Measurements from ENCODE around the gene UNCX.

UNCX gene

DNA sequence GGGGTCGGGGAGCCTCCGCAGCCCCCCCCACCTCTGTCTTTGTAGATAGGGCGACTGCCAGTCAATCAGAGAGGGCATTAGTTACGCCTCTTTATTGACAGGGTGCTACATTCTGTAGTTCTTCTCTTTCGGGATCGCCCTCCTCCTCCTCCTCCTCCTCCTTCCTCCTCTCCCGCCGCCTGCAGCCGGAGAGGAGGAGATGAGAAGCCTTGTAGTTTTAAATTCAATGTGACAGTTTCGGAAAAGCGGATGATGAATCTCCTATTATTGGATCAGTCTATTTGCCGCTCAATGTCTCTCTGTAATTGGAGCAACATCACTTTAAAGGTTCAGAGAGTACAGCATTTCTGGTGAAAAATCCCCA is 587 bp upstream of the UNCX start:
- DNase-seq (ENCODE audit: low read depth in 2 of 2): no peak

DNA sequence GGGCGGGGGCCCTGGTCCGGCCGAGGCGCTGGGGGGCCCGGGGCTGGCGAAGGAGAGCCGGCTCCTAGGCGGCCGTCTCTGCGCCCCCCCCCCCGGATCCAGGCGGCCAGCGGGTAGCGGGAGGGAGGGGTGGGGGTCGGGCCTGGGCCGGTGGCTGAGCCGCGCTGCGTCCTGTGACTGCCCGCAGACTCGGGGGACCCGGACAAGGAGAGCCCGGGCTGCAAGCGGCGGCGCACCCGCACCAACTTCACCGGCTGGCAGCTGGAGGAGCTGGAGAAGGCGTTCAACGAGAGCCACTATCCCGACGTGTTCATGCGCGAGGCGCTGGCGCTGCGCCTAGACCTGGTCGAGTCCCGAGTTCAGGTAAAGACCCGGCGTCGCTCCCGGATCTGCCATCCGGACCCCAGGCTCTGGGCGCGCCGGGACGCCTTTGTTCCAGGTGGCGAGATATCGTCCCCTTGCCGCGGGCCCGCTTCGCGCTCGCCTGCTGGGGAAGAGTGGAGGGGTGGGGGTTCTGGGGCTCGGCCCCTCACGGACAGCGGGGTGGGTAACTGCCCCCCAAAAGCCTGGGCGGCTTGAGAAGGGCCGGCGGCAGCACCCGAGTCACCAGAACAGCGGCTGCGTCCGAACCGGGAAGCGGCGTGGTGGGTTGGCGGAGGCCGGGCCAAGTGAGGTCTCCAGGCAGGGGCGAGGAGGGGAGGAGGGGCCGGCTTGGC is 819 bp downstream of the UNCX start:
- no peak for DNase-seq (ENCODE audit: low read depth in 2 of 2)

DNA sequence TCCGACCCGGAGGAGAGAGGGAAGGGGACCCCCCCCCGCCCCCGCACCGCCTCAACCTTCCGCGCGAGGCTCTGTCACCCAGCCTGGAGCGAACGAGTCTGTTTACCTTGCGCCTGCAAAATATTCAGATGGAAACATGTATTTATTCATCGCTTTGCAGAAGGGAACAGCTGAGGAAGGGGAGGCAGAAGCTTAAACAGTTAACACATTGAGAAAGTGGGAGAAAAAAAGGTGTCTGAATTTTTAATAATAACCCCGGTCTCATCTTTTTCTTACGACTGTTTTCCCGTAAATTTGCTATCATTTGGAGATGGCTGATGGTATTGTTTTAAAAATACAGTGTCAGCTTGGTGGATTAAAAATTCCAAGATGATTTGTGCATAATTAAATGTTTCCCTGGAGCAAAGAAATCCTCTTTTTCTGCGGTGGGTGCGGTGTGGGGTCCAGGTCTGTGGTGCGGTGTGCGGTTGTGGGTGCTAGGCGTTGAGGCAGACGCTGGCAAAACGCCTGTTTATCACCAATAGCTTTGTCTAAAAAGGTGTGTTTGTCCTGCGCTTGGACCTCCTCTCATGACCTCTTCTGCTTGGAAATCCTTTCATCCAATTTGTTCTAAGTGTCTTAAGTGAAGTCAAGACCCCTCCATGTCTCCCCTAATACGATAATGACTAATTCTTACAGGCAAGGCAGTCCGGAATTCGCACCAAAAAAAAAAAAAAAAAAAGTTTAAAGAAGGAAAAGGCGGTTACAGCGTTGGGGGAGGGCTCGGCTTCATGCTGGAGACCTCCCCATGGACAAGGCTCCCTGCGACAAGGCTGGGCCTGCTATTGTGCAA is 1.6 kb downstream of the UNCX start:
- no peak for DNase-seq (ENCODE audit: low read depth in 2 of 2)

DNA sequence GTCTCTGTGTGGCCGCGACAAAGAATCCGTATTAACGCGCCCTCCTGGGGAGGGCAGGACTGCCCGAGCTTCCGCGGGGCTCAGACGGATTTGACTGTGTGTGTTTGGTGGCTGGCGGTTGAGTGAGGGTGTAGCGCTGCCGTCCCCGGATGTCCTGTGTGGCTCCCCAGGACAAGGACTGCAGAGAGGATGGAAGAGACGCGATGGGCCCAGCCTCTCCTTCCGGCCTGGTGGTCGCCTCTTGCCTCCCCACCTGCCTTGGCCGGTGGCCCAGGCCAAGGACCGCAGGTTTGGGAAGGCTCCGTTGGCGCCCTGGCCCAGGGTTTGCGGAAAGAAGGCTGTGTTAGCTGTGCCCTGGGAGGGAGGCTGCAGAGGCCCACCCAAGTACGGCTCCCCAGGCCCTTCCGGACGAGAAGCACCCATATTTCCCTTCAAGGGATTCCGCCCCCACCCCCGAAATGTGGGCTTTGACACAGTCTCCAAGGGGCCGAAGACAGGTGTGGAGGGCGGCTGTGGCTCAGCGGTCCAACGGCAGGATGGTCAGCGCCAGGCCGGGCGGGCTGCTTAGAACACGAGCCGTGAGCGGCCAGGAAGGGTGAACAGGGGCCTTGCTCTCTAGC is 2.3 kb downstream of the UNCX start:
- no peak for DNase-seq (ENCODE audit: low read depth in 2 of 2)

DNA sequence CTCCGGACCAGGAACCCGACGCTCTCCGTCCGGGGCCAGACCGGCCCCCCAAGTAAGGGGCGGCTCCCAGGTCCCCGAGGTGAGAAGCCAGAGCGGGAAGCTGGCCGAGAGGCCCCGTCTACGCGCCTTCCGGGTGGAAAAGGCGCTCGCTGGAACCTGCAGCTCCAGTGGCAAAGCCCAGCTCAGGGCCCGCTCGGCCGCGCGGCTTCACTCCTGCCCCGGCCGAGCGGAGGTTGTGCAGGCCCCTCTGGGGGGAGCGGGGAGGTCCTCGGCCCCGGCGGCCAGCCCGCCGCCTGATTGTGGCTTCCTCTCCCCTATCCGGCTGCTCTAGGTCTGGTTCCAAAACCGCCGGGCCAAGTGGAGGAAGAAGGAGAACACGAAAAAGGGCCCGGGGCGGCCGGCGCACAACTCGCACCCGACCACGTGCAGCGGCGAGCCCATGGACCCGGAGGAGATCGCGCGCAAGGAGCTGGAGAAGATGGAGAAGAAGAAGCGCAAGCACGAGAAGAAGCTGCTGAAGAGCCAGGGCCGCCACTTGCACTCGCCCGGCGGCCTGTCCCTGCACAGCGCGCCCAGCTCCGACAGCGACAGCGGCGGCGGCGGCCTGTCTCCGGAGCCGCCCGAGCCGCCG is 2.9 kb downstream of the UNCX start:
- DNase-seq (ENCODE audit: low read depth in 2 of 2): no peak

DNA sequence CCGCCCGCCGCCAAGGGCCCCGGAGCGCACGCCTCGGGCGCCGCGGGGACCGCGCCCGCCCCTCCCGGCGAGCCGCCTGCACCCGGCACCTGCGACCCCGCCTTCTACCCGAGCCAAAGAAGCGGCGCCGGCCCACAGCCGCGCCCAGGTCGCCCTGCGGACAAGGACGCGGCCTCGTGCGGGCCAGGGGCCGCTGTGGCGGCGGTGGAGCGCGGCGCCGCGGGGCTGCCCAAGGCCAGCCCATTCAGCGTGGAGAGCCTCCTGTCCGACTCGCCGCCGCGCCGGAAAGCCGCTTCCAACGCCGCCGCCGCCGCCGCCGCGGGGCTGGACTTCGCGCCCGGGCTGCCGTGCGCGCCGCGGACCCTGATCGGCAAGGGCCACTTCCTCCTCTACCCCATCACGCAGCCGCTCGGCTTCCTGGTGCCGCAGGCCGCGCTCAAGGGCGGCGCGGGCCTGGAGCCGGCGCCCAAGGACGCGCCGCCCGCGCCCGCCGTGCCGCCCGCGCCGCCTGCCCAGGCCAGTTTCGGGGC is 3.5 kb downstream of the UNCX start:
- no peak for DNase-seq (ENCODE audit: low read depth in 2 of 2)

DNA sequence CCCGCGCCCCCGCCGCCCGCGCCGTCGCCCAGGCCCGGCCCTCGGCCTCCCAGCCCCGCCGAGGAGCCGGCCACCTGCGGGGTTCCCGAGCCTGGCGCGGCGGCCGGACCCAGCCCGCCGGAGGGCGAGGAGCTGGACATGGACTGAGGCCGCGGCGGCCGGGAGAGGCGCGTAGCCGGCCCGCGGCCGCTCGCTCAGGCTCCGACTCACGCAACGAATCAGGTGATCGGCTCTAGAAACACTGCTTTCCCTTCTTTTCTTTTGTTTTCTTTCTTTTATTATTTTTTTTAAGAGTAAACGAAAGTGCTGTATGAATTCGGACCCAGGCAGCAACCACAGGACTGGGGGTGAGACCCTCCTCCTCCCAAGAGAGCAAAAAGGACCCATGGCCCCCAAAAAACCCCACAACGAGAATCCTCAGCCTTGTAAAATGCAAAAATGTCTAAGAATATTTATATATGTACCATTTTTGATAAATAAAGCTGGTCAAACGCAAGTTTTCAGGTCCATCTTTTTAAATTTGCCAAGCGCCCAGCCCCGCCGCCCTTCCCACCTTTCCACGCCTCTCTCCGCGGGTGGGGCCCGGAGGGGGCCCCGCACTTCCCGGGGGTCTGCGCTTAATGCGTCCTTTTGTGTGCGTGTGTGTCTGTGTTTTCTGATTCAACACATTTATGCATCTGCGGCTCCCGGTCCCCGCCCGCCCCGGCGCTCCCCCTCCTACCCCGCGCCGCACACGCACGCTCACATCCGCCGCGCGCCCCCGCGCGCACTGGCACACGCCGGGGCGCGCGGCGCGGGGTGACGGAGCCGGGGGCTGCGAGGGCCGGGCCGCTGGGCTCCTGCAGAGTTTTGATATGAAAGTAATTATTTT is 4.4 kb downstream of the UNCX start:
- no peak for DNase-seq (ENCODE audit: low read depth in 2 of 2)

DNA sequence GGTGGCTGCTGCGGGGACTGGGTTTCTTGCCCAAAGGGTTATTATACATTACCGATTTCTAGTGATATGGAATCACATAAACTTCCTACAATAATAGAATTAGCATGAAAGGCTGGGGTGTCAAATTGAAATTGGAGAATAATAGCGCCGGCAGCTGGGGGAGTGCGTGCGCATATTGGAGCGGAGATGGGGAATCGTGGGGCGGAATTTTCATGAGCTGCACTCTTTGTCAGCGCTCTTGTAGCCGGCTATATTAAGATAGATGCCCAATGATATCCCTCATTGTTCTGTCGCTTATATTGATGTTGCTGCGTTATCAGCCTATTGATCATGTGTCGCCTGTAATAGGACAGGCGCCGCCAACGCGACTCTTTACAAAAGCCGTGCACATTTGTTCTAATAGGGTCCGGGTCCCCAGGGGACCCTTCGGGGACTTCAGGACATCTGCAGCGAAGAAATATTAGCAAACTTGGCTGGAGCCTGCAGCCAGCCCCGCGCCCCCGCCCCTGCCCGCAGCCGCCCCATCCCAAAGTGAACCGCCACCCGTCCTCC is 5.1 kb downstream of the UNCX start:
- no peak for DNase-seq (ENCODE audit: low read depth in 2 of 2)

DNA sequence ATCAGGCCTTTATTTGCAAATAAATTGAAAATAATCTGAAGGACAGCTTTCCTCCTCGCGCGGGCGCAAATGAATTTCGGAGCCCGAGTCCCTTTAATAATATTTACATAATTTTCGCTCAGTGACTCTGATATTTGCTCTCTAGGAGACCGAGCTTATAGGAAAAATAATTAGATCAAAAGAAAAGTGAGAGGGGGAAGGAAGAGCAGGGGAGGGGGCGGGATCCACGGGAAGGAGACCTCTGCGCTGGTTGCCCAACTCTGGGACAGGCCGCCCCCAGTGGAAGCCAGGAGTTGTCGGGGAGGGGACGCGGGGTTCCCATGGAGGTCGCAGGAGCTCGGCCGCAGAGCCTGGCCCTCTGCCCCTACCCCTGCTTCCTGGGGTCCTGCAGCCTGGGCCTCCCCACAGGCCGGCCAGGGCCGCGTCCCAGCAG is 5.8 kb downstream of the UNCX start:
- DNase-seq (ENCODE audit: low read depth in 2 of 2): no peak

DNA sequence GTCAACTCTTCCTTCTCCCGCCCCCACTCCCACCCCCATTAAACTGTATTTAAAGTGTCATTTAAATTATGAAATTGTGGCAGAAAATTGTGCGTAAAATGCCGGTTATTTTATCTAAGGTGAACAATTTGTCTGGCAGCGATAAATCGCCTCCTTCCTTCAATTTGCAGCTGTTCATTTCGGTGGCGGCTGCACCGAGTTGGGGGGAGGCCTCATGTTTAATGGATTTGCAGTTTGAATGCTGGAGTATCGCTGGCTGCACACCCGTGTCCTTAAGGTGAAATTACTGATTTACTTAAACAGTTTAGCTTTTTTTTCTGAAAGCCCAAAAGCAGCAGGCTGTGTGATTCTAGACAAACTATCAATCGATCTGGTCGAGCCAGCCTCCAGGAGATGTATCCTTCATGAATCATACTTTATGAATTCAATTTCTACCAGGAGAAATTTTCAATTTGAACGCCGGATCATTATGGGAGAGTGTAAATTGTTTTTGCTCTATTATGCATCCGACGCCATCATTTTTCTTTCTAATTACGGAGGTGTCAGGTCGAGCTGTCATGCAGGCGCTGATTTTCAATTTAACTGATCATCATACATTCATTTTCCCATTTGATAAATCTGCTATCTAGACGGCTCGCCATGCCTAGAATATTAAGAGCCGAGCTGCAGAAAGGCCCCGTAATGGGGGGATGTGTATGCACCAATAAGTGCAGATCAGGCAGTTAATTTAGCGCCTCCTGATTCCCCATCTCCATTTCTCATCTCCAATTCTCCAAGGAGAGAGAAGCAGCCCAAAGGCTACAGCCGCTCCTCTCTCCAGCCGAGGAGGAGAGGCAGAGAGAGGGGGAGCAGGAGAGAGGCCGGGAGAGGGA is 6.5 kb downstream of the UNCX start:
- DNase-seq (ENCODE audit: low read depth in 2 of 2): no peak

DNA sequence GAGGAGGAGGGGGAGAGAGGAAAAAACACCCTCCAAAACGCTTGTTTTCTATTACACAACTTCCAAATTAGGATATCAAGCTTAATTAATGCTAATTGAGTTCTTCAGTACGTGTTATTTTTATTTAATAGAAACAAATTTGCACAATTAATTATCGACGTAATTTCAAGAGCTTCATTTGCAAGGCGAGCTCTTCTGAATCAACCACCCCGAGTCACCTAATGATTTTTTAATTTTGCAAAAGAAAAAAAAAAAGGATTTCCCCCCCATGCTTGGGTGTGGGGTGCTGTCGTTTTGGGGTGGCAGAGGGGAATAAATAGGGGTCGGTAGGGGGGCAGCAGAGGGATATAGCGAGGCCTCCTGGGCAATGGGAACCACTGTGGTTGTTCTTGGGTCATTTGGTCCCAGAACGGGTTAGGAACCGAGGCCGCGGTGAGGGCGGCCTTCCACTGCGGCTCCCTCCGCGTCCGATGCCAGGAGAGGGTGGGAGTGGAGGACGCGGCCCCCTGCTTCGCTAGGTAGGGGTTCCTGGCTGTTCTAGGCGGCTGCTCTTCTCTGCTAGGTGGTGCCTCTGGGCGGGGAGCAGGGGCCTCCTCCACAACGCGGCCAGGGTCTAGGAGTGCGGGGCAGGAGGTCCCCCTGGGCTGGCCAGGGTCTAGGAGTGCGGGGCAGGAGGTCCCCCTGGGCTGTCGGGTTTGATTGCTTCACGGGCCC is 7.3 kb downstream of the UNCX start:
- DNase-seq (ENCODE audit: low read depth in 2 of 2): no peak

DNA sequence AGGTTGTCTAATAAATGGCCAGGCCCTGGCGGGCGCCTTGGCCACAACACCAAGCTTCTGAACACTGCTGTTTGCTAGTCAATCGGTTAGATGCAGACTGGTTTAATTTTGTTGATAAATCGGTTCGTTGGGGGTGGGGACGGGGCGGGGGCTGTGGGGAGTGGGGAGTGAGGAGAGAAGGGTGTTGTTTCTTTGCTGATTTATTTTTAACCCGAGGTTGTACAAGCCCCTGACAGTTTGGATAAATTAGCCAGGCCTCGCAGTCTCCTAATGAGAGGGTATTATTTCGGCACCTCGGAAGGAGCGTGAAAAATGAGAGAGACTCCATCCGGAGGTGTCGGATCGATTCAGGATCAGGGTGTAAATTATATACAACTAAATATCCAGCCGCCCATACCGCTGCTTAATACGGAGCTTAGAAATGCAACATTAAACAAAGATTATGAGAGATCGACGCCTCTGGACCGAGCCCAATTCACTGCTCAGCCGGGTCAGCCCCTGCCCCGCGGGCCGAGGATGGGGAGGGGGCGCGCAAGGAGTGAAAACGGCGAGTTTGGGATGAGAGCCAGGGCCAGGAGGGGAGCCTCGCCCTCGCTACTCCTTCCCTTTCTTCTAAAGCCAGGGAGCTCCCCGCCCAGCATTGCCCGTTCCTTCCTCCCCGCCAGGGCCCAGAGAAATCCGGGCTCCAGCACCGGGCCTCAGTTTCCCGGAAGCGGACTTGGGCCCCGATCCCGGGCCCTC is 8.0 kb downstream of the UNCX start:
- DNase-seq (ENCODE audit: low read depth in 2 of 2): no peak

DNA sequence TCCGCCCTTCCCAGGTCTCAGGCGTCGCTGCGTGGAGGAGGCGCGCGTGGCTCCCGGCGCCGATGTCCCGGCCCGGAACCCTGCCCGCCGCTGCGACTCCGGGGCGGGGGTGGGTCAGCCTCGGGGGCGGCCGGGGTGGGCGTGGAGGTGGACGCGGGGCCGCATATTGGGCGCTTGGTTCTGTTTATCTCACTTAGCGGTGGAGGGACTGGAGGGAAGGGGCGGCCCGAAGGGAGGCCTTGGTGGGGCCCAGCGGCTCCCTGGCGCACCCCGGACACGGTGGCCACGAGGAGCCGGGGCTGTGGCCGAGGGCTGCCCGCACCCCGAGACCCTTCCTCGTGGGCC is 8.6 kb downstream of the UNCX start:
- DNase-seq (ENCODE audit: low read depth in 2 of 2): no peak

DNA sequence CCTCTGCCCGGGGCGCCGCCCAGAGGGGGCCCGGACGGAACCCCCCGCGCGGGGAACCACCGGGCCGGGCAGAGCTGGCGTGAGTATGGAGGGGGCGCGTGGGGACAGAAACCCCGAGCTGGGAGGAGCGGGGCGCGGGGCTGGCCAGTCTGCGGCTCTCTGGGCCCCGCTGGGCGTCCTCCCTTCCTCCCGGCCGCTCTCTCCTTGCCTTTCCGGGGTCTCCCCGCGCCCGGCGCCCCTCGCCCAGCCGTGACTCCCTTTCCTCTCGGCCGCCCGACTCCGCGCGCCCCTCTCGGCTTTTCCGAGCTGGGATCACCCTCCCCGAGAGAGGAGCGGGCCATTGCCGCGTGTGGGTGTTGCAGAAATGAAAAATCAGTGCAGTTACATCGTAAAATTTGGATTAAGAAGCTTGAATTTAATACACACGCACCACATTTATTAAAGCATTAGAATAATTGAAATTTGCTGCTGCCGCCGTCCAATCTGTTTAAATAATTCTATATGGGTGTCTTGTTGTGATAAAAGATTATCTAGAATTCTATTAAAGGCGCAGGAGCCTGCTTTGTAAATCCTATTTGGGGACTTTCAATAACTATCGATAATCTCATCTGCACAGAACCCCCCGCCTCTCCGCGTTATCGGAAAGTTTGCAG is 9.1 kb downstream of the UNCX start:
- no peak for DNase-seq (ENCODE audit: low read depth in 2 of 2)

DNA sequence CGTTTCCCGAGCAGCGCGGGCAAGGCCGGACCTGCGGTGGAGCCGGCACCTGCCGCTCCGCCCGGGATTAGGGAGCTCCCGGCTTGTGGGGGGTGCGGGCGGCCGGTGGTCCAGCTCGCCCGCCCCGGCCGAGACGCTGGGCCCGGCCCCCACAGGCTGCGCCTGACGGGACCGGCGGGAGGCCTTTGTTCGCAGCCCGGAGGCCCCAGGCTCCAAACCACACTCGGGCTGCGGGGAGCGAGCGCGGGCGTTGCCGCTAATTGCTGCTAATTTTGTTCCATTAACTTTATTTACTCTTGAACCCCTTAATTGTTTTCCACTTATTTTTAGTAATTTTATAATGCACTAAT is 9.6 kb downstream of the UNCX start:
- DNase-seq (ENCODE audit: low read depth in 2 of 2): no peak

DNA sequence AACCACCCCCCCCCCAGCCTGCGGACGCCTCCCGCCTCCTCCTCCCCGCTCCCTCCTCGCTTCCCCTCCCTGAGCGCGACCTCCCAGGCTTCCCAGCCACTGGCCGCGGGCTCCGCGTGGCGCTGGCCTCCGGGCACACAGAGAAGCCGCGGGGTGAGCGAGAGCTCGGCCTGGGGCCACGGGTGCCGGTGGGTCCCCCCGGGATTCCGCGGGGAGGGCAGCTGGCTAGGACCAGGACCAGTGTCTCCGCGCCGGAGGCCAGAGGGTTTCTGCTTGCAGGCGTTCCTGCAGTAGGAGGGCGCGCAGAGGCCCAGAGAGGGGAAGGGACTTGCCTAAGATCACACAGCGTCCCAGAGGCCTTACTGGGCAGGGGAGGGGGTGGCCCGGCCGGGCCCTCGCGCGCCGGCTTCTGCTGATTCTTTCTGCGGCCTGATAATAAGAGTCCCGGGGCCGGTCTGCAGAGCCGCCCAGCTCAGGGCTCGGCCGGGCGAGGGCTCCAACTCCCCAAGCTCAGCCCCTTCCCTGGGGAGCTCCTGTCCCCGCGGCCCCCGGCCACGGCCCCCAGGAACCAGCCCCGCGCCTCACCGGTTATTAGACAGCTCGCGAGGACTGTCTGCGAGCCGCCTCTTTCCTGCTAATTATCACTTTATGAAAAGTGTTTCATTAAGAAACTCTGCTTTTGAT is 10.1 kb downstream of the UNCX start:
- DNase-seq (ENCODE audit: low read depth in 2 of 2): no peak

DNA sequence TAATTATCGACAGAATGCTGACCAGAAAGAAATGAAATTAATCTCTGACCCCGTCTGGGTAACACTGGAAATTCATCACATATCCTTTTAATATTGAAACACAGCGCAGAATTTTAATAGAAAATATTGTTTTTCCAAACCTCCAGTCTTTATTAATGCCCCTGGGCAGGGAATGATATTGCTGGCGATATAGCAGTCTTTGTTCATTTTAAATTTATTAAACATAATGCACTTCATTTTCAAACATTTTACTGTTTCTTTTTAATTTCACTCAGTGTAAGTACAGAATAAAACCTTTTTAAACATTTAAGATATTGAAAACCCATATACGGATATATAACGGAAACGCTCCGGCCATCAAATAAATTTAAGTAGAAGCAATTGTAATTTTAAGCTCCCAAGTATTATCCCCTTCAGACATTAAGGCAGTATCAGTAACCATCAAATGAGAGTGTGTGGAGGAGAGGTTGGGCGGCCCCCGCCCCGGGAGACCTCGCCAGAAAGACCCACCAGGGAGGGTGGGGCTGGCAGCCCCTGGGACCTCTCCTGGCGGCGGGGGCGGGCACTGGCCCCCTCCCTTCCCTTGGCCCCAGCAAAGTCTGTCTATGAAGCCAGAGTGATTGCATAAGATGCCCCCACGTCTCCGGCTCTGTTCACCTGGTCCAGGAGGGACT is 10.8 kb downstream of the UNCX start:
- DNase-seq (ENCODE audit: low read depth in 2 of 2): no peak

Measured in stimulated activated CD8-positive, alpha-beta memory T cell treated with anti-CD3 and anti-CD28 coated beads, Interleukin-2, amount 100 ng/mL, for 1 hour (primary cell).